ENCODE results near the gene LILRA2. TPM values are rescaled to one million over a fixed set of nuclear protein-coding genes. Genes with fewer than 3 reads are reported as not detected.
"Not testable (repeated sequence)": the region's sequence is repeated elsewhere in the genome, so short reads cannot be mapped to it uniquely, and the experiment has no call there.

LILRA2 gene
- total and polyA plus RNA-seq, 2 donors (not counting 1 experiment from before 2014, with no cell fraction given) = not detected

GRCh38 chr19:54558339-54558738, 15.3 kb upstream of the LILRA2 start:
- TF ChIP-seq EZH2 (IDR thresholded peaks at IDR 0.05; ENCODE audit: low read length, missing control alignments) = no peak
- Histone ChIP-seq H4K20me1 (ENCODE audit: control insufficient read depth, extremely low read depth, insufficient read depth, low read length) (no peaks in the 10 kb centered on the region), H3K27me3 (ENCODE audit: control insufficient read depth, insufficient read depth, low read length) (no peaks in the 10 kb centered on the region), H3K4me2 (ENCODE audit: extremely low read depth, insufficient read depth, low read length) (no peak overlapping the region), H3K4me3 (replicated peaks in 1 of 4; ENCODE audit: control extremely low read depth in 1 of 4, insufficient read depth in 1 of 4, low read depth in 3 of 4, low read length in 4 of 4) (no peak overlapping the region), H3K36me3 (ENCODE audit: control insufficient read depth, insufficient read depth, low read length) (no peaks in the 10 kb centered on the region), H2AFZ (ENCODE audit: low read length) (no peak overlapping the region), H3K79me2 (ENCODE audit: control insufficient read depth, insufficient read depth, low read length) (no peaks in the 10 kb centered on the region), H3K9me3 (ENCODE audit: control insufficient read depth, insufficient read depth, low read depth, low read length) (no peaks in the 10 kb centered on the region), H3K4me1 (ENCODE audit: control insufficient read depth, extremely low read depth, insufficient read depth, low read length) (no peaks in the 10 kb centered on the region), H3K9ac (ENCODE audit: insufficient read depth, low read length) (no peak overlapping the region), H3K27ac (ENCODE audit: insufficient read depth, low read length) (no peak overlapping the region)
- DNase-seq (ENCODE audit: low read depth in 2 of 2) = no peak

- no peaks in the 10 kb centered on the region for H4K20me1 ChIP-seq (ENCODE audit: control insufficient read depth, extremely low read depth, insufficient read depth, low read length)
- H2AFZ ChIP-seq (ENCODE audit: low read length) = no peak overlapping the region
- no peaks in the 10 kb centered on the region for H3K9me3 ChIP-seq (ENCODE audit: control insufficient read depth, insufficient read depth, low read depth, low read length)
- no peaks in the 10 kb centered on the region for H3K4me1 ChIP-seq (ENCODE audit: control insufficient read depth, extremely low read depth, insufficient read depth, low read length)
- H3K36me3 ChIP-seq (ENCODE audit: control insufficient read depth, insufficient read depth, low read length) = no peaks in the 10 kb centered on the region
- DNase-seq (ENCODE audit: low read depth in 2 of 2) = no peak
- no peaks in the 10 kb centered on the region for H3K27me3 ChIP-seq (ENCODE audit: control insufficient read depth, insufficient read depth, low read length)
- no peak overlapping the region for H3K4me2 ChIP-seq (ENCODE audit: extremely low read depth, insufficient read depth, low read length)
- no peak overlapping the region for H3K9ac ChIP-seq (ENCODE audit: insufficient read depth, low read length)
- H3K4me3 ChIP-seq (replicated peaks in 1 of 4; ENCODE audit: control extremely low read depth in 1 of 4, insufficient read depth in 1 of 4, low read depth in 3 of 4, low read length in 4 of 4) = no peak overlapping the region
- no peak for TF ChIP-seq CTCF (conservative IDR thresholded peaks at IDR 0.05 in 1 of 2, IDR thresholded peaks at IDR 0.05 in 1 of 2; ENCODE audit: low read depth in 1 of 2, low read length in 2 of 2)
- no peak for TF ChIP-seq EZH2 (IDR thresholded peaks at IDR 0.05; ENCODE audit: low read length, missing control alignments)
- no peaks in the 10 kb centered on the region for H3K79me2 ChIP-seq (ENCODE audit: control insufficient read depth, insufficient read depth, low read length)
- no peak overlapping the region for H3K27ac ChIP-seq (ENCODE audit: insufficient read depth, low read length)
Measured at GRCh38 chr19:54560881-54561385, 12.7 kb upstream of the LILRA2 start.

GRCh38 chr19:54561840-54562239, 11.8 kb upstream of the LILRA2 start:
- no peak overlapping the region for H3K4me2 ChIP-seq (ENCODE audit: extremely low read depth, insufficient read depth, low read length)
- H3K36me3 ChIP-seq (ENCODE audit: control insufficient read depth, insufficient read depth, low read length) = no peaks in the 10 kb centered on the region
- no peaks in the 10 kb centered on the region for H3K27me3 ChIP-seq (ENCODE audit: control insufficient read depth, insufficient read depth, low read length)
- H3K9ac ChIP-seq (ENCODE audit: insufficient read depth, low read length) = no peak overlapping the region
- TF ChIP-seq EZH2 (IDR thresholded peaks at IDR 0.05; ENCODE audit: low read length, missing control alignments) (no peak), CTCF (conservative IDR thresholded peaks at IDR 0.05 in 1 of 2, IDR thresholded peaks at IDR 0.05 in 1 of 2; ENCODE audit: low read depth in 1 of 2, low read length in 2 of 2) (no peak)
- no peak for DNase-seq (ENCODE audit: low read depth in 2 of 2)
- H3K79me2 ChIP-seq (ENCODE audit: control insufficient read depth, insufficient read depth, low read length) = no peaks in the 10 kb centered on the region
- no peaks in the 10 kb centered on the region for H3K9me3 ChIP-seq (ENCODE audit: control insufficient read depth, insufficient read depth, low read depth, low read length)
- H4K20me1 ChIP-seq (ENCODE audit: control insufficient read depth, extremely low read depth, insufficient read depth, low read length) = no peaks in the 10 kb centered on the region
- no peak overlapping the region for H3K27ac ChIP-seq (ENCODE audit: insufficient read depth, low read length)
- no peaks in the 10 kb centered on the region for H3K4me1 ChIP-seq (ENCODE audit: control insufficient read depth, extremely low read depth, insufficient read depth, low read length)
- H3K4me3 ChIP-seq (replicated peaks in 1 of 4; ENCODE audit: control extremely low read depth in 1 of 4, insufficient read depth in 1 of 4, low read depth in 3 of 4, low read length in 4 of 4) = no peak overlapping the region
- H2AFZ ChIP-seq (ENCODE audit: low read length) = no peak overlapping the region

- H2AFZ ChIP-seq (ENCODE audit: low read length); DNase-seq (ENCODE audit: low read depth in 2 of 2); H3K4me3 ChIP-seq (replicated peaks in 1 of 4; ENCODE audit: control extremely low read depth in 1 of 4, insufficient read depth in 1 of 4, low read depth in 3 of 4, low read length in 4 of 4); H3K27me3 ChIP-seq (ENCODE audit: control insufficient read depth, insufficient read depth, low read length); H3K4me1 ChIP-seq (ENCODE audit: control insufficient read depth, extremely low read depth, insufficient read depth, low read length); H3K36me3 ChIP-seq (ENCODE audit: control insufficient read depth, insufficient read depth, low read length); H3K9ac ChIP-seq (ENCODE audit: insufficient read depth, low read length); H3K4me2 ChIP-seq (ENCODE audit: extremely low read depth, insufficient read depth, low read length); H3K27ac ChIP-seq (ENCODE audit: insufficient read depth, low read length); H3K79me2 ChIP-seq (ENCODE audit: control insufficient read depth, insufficient read depth, low read length); H3K9me3 ChIP-seq (ENCODE audit: control insufficient read depth, insufficient read depth, low read depth, low read length); H4K20me1 ChIP-seq (ENCODE audit: control insufficient read depth, extremely low read depth, insufficient read depth, low read length): not testable (repeated sequence)
Measured at GRCh38 chr19:54563206-54563605, 10.4 kb upstream of the LILRA2 start.
